Ascending aorta (tissue), 2 donors: ENCODE data around the gene POLR1D. TPM values are rescaled to one million over a fixed set of nuclear protein-coding genes. Genes with fewer than 3 reads are reported as not detected.

Experiments
- DNase-seq, 2 donors: peaks; one replicate each; pipeline ENCODE4 v3.0.0-alpha.2; 2019; ENCODE audit warnings: low spot score in 2 of 2
- H3K27ac ChIP-seq, 2 donors: fragments of 200-600 bp; sonication (generic); one replicate each; pipeline ENCODE4 v1.5.1; 2016 to 2017; ENCODE audit warnings: mild to moderate bottlenecking in 1 of 2
- H3K27me3 ChIP-seq: fragments of 200-600 bp; sonication (generic); one replicate; pipeline ENCODE4 v1.5.1; 2017
- H3K36me3 ChIP-seq, 2 donors: fragments of 200-600 bp; sonication (generic); one replicate each; pipeline ENCODE4 v1.5.1; 2016
- H3K4me1 ChIP-seq, 2 donors: fragments of 200-600 bp; sonication (generic); one replicate each; pipeline ENCODE4 v1.5.1; 2016 to 2017; ENCODE audit warnings: mild to moderate bottlenecking in 1 of 2
- H3K4me3 ChIP-seq, 2 donors: fragments of 200-600 bp; sonication (generic); one replicate each; pipeline ENCODE4 v1.5.1; 2016 to 2017; ENCODE audit warnings: mild to moderate bottlenecking in 1 of 2
- H3K9me3 ChIP-seq, 2 donors: fragments of 200-600 bp; sonication (generic); one replicate each; pipeline ENCODE4 v1.5.1; 2016
- CTCF ChIP-seq, 3 experiments: fragments of 200-600 bp in 2 of 3; fragments of 450-650 bp in 1 of 3; sonication (generic) in 2 of 3; IDR thresholded peaks; one replicate each; pipeline ENCODE4 v1.5.1; 2016 to 2019; ENCODE audit warnings: antibody characterized with exemption in 3 of 3, mild to moderate bottlenecking in 1 of 3, moderate library complexity in 1 of 3
- intact Hi-C: fragments of 100-400 bp; cut with DNase I; formaldehyde crosslinking; loops from one replicate; pipeline ENCODE4 v1.15.1; 2023
- total RNA-seq: library from RNA; depleted of rRNA; stranded (reverse); fragments of >200 nt; gene quantifications from one replicate; pipeline ENCODE4 v1.1.0, GENCODE V29; 2016

POLR1D gene
- total RNA-seq, 1 donor from 2014 or later, result 91.2 TPM

GRCh38 chr13:27617881-27618321 is 3.8 kb upstream of the POLR1D start:
- no peak for DNase-seq
- intact Hi-C loops, result no loop called here
- no peak overlapping the region for H3K27ac ChIP-seq
- no peaks in the 10 kb centered on the region for H3K36me3 ChIP-seq
- H3K9me3 ChIP-seq, result no peaks in the 10 kb centered on the region
- peaks cover 0 to 14% of the 10 kb centered on the region in 2 donors for H3K4me1 ChIP-seq
- no peak for TF ChIP-seq CTCF (IDR thresholded peaks at IDR 0.05)
- H3K4me3 ChIP-seq, result peak overlapping the region in 1 of 2 donors; percentile 72
- no peaks in the 10 kb centered on the region for H3K27me3 ChIP-seq

- Histone ChIP-seq H3K27ac (peak overlapping the region; percentile 95 to 97), H3K27me3 (no peaks in the 10 kb centered on the region), H3K9me3 (no peaks in the 10 kb centered on the region), H3K4me3 (peak overlapping the region; percentile 72 to 95), H3K4me1 (peaks cover 0 to 14% of the 10 kb centered on the region in 2 donors), H3K36me3 (peaks cover 0 to 3% of the 10 kb centered on the region in 2 donors)
- intact Hi-C loops, result no loop called here
- no peak for TF ChIP-seq CTCF (IDR thresholded peaks at IDR 0.05)
- no peak for DNase-seq
Measured at GRCh38 chr13:27619093-27619727, 2.5 kb upstream of the POLR1D start.

GRCh38 chr13:27619728-27620376 is 1.8 kb upstream of the POLR1D start:
- TF ChIP-seq CTCF (IDR thresholded peaks at IDR 0.05), result peak; percentile 25 to 47 (median 33)
- Histone ChIP-seq H3K36me3 (peaks cover 0 to 6% of the 10 kb centered on the region in 2 donors), H3K27me3 (no peaks in the 10 kb centered on the region), H3K4me1 (peaks cover 0 to 14% of the 10 kb centered on the region in 2 donors), H3K9me3 (no peaks in the 10 kb centered on the region), H3K4me3 (peak overlapping the region; percentile 72 to 95), H3K27ac (peak overlapping the region; percentile 95 to 97)
- peak in 1 of 2 donors; percentile 71 for DNase-seq
- intact Hi-C loops, result loop anchor here (1.0 to 10.0 kb wide), 10 partner anchors 13 to 1975 kb away; partner anchors contain the start of genes GTF3A, MTIF3, PAN3 and RASL11A

GRCh38 chr13:27620377-27621115 is 1.1 kb upstream of the POLR1D start, which contains the start of gene LNX2:
Gene LNX2, minus strand, starts transcription at chr13:27620529. Its CDS starts 38,826 bp downstream, at chr13:27581703.
- H3K4me1 ChIP-seq, result peaks cover 0 to 14% of the 10 kb centered on the region in 2 donors
- H3K27me3 ChIP-seq, result no peaks in the 10 kb centered on the region
- peak within 1 kb of the TSS; percentile 72 to 95 for H3K4me3 ChIP-seq
- H3K27ac ChIP-seq, result peak within 1 kb of the TSS; percentile 95 to 97
- peak; percentile 95 to 99 for DNase-seq
- no peak for TF ChIP-seq CTCF (IDR thresholded peaks at IDR 0.05)
- intact Hi-C loops, result loop anchor here (1.0 to 10.0 kb wide), 10 partner anchors 14 to 1974 kb away; partner anchors contain the start of genes GTF3A, MTIF3, PAN3 and RASL11A
- no peaks in the 10 kb centered on the region for H3K9me3 ChIP-seq
- H3K36me3 ChIP-seq, result peaks cover 0 to 6% of the 10 kb centered on the region in 2 donors

DNA sequence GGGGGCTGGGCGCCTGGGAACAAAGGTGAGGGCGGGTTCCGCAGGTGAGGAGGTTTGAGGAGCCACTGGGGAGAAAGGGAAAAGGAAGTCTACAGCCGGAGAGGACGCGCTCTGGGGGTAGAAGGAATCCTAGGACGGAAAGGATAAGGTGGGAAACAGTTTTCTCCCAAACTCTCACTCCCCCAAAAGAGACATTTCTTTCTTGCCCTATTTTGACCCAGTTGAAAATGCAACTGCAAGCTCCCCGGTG is 651 bp upstream of the POLR1D start:
- Histone ChIP-seq H3K36me3 (peaks cover 0 to 6% of the 10 kb centered on the region in 2 donors), H3K27me3 (no peaks in the 10 kb centered on the region), H3K4me3 (peak overlapping the region; percentile 72 to 95), H3K4me1 (peaks cover 0 to 14% of the 10 kb centered on the region in 2 donors), H3K9me3 (no peaks in the 10 kb centered on the region), H3K27ac (peak overlapping the region; percentile 95 to 97)
- no peak for DNase-seq
- no peak for TF ChIP-seq CTCF (IDR thresholded peaks at IDR 0.05)
- intact Hi-C loops, result loop anchor here (2.0 to 10.0 kb wide), 8 partner anchors 14 to 1974 kb away; partner anchors contain the start of genes PAN3, RASL11A, RPL21 and SLC7A1
